HG02981 (cell line): ENCODE measurements around the gene TAF6L.
"Not testable (repeated sequence)": the region's sequence is repeated elsewhere in the genome, so short reads cannot be mapped to it uniquely, and the experiment has no call there.

Experiments
- ATAC-seq: cut with Tn5 transposase; IDR thresholded peaks from one replicate; pipeline ENCODE4 v1.9.1; 2021; ENCODE audit warnings: mild to moderate bottlenecking, moderate library complexity; ENCODE audit not compliant: unreplicated experiment

Gene TAF6L

GRCh38 chr11:62755086-62755615 lies 16.0 kb upstream of the TAF6L start:
- no peak for ATAC-seq

GRCh38 chr11:62757846-62758788 lies 13.1 kb upstream of the TAF6L start:
- no peak for ATAC-seq

- ATAC-seq = not testable (repeated sequence)
Measured at GRCh38 chr11:62760867-62761227, 10.3 kb upstream of the TAF6L start.

GRCh38 chr11:62770778-62771143 lies 435 bp upstream of the TAF6L start:
- ATAC-seq = no peak

- no peak for ATAC-seq
Measured at GRCh38 chr11:62774407-62774806, 3.2 kb downstream of the TAF6L start.

GRCh38 chr11:62775646-62776045 lies 4.5 kb downstream of the TAF6L start:
- ATAC-seq = no peak

GRCh38 chr11:62777389-62777788 lies 6.2 kb downstream of the TAF6L start:
- no peak for ATAC-seq

GRCh38 chr11:62778441-62778840 lies 7.2 kb downstream of the TAF6L start:
- ATAC-seq = no peak

GRCh38 chr11:62782753-62783152 lies 11.6 kb downstream of the TAF6L start:
- no peak for ATAC-seq

- peak; percentile 60 for ATAC-seq
Measured at GRCh38 chr11:62786318-62787004, 15.3 kb downstream of the TAF6L start.

- peak; percentile 75 for ATAC-seq
Measured at GRCh38 chr11:62787005-62787759, 16.0 kb downstream of the TAF6L start, which contains the start of gene TMEM179B. Gene TMEM179B (plus strand): TSS chr11:62787402. CDS start chr11:62787432, 30 bp downstream.

GRCh38 chr11:62788991-62789390 lies 17.8 kb downstream of the TAF6L start:
- ATAC-seq = no peak

GRCh38 chr11:62789576-62789975 lies 18.4 kb downstream of the TAF6L start:
- ATAC-seq = no peak

GRCh38 chr11:62791501-62792201 lies 20.5 kb downstream of the TAF6L start, which contains the start of gene TMEM223:
Gene TMEM223 (minus strand): TSS chr11:62792006. CDS start chr11:62791994, 12 bp downstream.
- ATAC-seq = peak; percentile 71

- no peak for ATAC-seq
Measured at GRCh38 chr11:62792202-62792575, 21.0 kb downstream of the TAF6L start.

GRCh38 chr11:62794201-62794775 lies 23.1 kb downstream of the TAF6L start:
- no peak for ATAC-seq

GRCh38 chr11:62796281-62796680 lies 25.1 kb downstream of the TAF6L start:
- no peak for ATAC-seq

- ATAC-seq = no peak
Measured at GRCh38 chr11:62799486-62799885, 28.3 kb downstream of the TAF6L start.

GRCh38 chr11:62801071-62801470 lies 29.9 kb downstream of the TAF6L start:
- ATAC-seq = no peak
